Chondrocyte (in vitro differentiated cells): ENCODE measurements around the gene MAB21L4. TPM values are rescaled to one million over a fixed set of nuclear protein-coding genes. Genes with fewer than 3 reads are reported as not detected.

ENCODE experiments used
- DNase-seq: peaks from one replicate; pipeline ENCODE4 v3.0.0; 2021; ENCODE audit warnings: mixed read lengths, low spot score
- H3K27ac Mint-ChIP-seq: one replicate; pipeline ENCODE4 v1.8.0; 2021; ENCODE audit warnings: mild to moderate bottlenecking, moderate library complexity, mixed read lengths; ENCODE audit not compliant: unreplicated experiment
- H3K27me3 Mint-ChIP-seq: 2 replicates; pipeline ENCODE4 v1.8.0; 2021; ENCODE audit warnings: low read depth, mixed read lengths
- H3K36me3 Mint-ChIP-seq: 2 replicates; pipeline ENCODE4 v1.8.0; 2021; ENCODE audit warnings: low read depth, mixed read lengths
- H3K4me1 Mint-ChIP-seq: 2 replicates; pipeline ENCODE4 v1.8.0; 2021; ENCODE audit warnings: low read depth, mild to moderate bottlenecking, mixed read lengths
- H3K4me3 Mint-ChIP-seq: one replicate; pipeline ENCODE4 v1.8.0; 2021; ENCODE audit warnings: mild to moderate bottlenecking, moderate library complexity, mixed read lengths; ENCODE audit not compliant: unreplicated experiment
- H3K9me3 Mint-ChIP-seq: 2 replicates; pipeline ENCODE4 v1.8.0; 2021; ENCODE audit warnings: low read depth, mixed read lengths
- total RNA-seq: library from RNA; stranded (reverse); gene quantifications from 3 replicates; pipeline ENCODE4 v1.2.1, GENCODE V29; 2021
- TF ChIP-seq, protein P1 (sequence below): fragments of 200-600 bp; sonication (generic); IDR thresholded peaks from 2 replicates; pipeline ENCODE4 v1.5.0; 2021; ENCODE audit warnings: antibody characterized with exemption, mild to moderate bottlenecking, moderate library complexity

The MAB21L4 gene
- total RNA-seq, 1 donor from 2014 or later: not detected

DNA sequence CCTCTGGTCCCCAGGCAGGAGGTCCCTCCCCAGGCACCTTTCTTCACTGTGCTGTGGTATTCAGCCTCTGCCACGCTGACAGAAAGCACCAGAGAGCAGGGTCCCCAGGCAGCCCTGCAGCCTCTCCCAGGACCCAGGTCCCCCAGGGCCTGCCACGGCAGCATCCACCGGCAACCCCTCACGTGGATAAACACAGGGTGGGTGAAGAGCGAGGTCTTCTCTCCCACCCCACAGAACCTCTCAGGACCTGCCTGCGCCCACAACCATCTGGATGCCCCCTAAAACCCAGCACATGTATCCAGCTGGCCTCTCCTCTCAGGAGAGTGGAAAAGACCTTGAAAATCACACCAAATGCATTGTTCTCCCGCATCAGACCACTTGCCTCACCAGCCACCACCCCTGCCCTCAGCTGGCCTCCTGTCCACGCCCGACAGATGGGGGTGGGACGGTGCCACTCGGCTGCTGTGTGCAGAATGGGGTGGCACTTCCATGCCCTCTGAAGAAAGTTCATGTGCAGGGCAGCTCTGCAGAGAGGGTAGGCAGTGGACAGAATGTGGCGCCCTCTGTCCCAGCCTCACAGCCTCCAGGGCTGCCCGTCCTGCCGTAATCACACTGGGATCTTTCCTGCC, 6.1 kb upstream of the MAB21L4 start:
- Mint-ChIP-seq H3K9me3 (peaks cover 6% of the 10 kb centered on the region), H3K4me1 (no peaks in the 10 kb centered on the region), H3K4me3 (no peak overlapping the region), H3K27ac (no peak overlapping the region), H3K27me3 (peaks cover 43% of the 10 kb centered on the region), H3K36me3 (peaks cover 2% of the 10 kb centered on the region)
- TF ChIP-seq, protein P1, sequence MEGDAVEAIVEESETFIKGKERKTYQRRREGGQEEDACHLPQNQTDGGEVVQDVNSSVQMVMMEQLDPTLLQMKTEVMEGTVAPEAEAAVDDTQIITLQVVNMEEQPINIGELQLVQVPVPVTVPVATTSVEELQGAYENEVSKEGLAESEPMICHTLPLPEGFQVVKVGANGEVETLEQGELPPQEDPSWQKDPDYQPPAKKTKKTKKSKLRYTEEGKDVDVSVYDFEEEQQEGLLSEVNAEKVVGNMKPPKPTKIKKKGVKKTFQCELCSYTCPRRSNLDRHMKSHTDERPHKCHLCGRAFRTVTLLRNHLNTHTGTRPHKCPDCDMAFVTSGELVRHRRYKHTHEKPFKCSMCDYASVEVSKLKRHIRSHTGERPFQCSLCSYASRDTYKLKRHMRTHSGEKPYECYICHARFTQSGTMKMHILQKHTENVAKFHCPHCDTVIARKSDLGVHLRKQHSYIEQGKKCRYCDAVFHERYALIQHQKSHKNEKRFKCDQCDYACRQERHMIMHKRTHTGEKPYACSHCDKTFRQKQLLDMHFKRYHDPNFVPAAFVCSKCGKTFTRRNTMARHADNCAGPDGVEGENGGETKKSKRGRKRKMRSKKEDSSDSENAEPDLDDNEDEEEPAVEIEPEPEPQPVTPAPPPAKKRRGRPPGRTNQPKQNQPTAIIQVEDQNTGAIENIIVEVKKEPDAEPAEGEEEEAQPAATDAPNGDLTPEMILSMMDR: no peak
- DNase-seq: no peak

DNA sequence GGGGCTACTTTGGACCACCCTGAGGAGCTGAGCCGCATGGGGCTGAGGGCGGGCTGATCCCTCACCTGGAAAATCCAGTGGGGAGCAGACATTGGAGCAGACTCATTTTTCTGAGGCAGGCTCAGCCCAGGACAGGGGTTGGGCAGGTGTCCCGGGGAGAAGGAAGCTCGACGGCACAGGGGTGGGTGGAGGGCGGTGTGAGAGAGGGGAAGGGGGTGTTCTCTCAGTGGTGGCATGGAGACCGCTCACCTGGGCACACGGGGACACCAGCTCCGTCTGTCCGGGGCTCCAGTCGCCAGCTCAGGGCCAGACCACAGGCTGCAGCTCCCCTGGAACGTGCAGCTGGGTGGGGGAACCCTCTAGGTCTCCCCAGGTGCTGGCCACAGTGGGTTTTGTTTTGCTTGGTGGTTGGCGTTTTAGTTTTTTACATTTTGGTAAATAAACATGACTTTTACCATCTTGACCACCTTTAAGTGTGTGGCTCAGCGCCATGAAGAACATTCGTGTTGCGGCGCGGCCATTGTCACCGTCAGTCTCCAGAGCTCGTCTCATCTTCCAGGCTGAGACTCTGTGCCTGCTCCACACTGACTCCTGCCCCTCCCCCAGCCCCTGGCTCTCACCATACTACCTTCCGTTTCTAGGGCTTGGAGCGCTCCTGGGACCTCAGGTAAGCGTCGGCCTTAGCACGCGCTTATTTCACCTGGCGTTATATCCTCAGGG, 4.3 kb upstream of the MAB21L4 start:
- DNase-seq: no peak
- peaks cover 2% of the 10 kb centered on the region for H3K36me3 Mint-ChIP-seq
- peaks cover 6% of the 10 kb centered on the region for H3K9me3 Mint-ChIP-seq
- no peaks in the 10 kb centered on the region for H3K4me1 Mint-ChIP-seq
- peaks cover 32% of the 10 kb centered on the region for H3K27me3 Mint-ChIP-seq
- TF ChIP-seq, protein P1: no peak
- H3K4me3 Mint-ChIP-seq: no peak overlapping the region
- no peak overlapping the region for H3K27ac Mint-ChIP-seq

DNA sequence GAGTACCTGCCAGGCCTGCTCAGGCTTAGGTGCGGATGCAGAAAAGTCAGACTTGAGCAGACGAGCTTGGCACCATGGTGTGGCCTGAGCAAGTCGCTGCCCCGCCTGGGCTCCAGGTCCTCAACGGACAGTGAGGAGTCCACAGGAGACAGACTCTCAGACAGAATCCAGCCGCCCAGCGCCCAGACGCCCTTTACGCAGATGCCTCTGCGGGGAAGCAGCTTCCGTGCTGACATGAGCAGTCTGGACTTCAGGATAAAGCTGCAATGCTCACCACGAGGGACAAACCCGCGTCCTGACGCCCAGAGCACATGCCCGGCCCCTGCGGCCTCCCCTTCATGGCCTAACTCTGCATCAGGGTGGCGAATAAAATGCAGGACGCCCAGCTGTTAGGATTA, 3.5 kb upstream of the MAB21L4 start:
- Mint-ChIP-seq H3K9me3 (peaks cover 6% of the 10 kb centered on the region), H3K27me3 (peaks cover 32% of the 10 kb centered on the region), H3K4me1 (no peaks in the 10 kb centered on the region), H3K36me3 (peaks cover 2% of the 10 kb centered on the region), H3K4me3 (no peak overlapping the region), H3K27ac (no peak overlapping the region)
- DNase-seq: no peak
- TF ChIP-seq, protein P1: no peak

DNA sequence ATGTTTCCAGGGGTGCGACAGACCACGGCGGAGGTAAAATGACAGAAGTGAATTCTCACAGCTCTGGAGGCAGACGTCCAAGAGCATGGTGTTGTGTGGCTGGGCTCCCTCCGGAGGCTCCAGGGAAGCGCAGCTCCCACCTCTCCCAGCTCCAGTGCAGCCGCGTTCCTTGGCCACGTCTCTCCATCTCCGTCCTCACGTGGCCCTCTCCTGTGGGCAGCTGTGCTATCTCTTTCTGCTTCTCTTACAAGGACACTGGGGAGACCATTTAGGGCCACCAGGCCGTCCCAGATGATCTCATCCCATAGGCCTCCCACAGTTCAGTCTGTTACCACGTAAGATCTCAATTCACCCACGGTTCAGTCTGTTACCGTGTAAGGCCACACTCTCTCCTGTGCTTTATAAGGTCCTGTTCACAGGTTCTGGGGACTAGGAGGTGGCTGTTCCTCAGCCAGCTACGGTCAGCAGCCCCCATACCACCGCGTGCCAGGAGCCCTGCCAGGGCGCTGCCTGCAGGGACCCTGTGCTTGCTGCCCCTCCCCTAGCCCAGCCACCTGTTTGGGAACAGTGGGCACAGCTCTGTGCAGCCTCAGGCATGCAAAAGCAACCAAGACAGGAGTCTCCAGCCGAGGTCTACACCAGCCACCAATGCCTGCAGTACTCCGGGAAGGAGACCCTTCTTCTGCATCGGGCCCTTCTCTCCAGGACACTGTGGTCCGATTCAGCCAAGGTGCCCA, 2.9 kb upstream of the MAB21L4 start:
- TF ChIP-seq, protein P1: no peak
- H3K27me3 Mint-ChIP-seq: peaks cover 32% of the 10 kb centered on the region
- no peaks in the 10 kb centered on the region for H3K4me1 Mint-ChIP-seq
- peaks cover 6% of the 10 kb centered on the region for H3K9me3 Mint-ChIP-seq
- H3K4me3 Mint-ChIP-seq: no peak overlapping the region
- DNase-seq: no peak
- peaks cover 2% of the 10 kb centered on the region for H3K36me3 Mint-ChIP-seq
- H3K27ac Mint-ChIP-seq: no peak overlapping the region

DNA sequence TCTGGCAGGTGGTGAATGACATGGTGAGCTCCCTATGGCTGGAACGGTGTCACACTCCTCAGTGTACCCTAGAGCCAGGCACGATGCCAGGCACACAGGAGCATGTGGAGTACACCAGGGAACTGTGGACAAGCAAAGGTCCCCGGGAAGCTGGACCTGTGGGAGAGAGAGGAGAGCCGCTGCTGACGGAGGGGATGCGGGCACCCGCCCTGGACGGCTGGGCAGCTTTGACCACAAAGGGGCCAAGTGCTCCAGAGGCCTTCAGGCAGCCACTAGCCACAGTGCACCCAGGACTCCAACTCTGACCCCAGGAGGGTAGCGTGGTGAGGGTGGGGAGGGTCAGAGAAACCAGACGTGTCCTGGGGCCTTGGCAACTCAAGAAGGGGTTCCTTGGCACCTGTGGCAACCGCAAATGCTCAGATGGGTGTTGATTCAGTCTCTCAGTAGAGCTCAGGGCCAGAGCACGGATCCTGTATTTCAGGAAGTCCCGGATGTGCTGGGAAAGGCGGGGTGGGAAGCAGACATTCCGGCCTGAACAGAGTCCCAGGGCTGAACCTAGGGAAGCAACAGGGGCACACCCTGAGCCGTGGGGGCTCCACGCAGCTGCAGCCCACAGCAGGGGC, 2.3 kb upstream of the MAB21L4 start:
- no peak overlapping the region for H3K27ac Mint-ChIP-seq
- H3K9me3 Mint-ChIP-seq: peaks cover 6% of the 10 kb centered on the region
- TF ChIP-seq, protein P1: no peak
- H3K4me3 Mint-ChIP-seq: no peak overlapping the region
- peaks cover 2% of the 10 kb centered on the region for H3K36me3 Mint-ChIP-seq
- H3K27me3 Mint-ChIP-seq: peaks cover 28% of the 10 kb centered on the region
- no peak for DNase-seq
- H3K4me1 Mint-ChIP-seq: peaks cover 4% of the 10 kb centered on the region
